Esophagus (tissue), 2 donors: Measurements from ENCODE around the gene MAGEF1. TPM values are rescaled to one million over a fixed set of nuclear protein-coding genes. Genes with fewer than 3 reads are reported as not detected.

ENCODE experiments used
- H3K27ac ChIP-seq, 2 donors: one replicate each; pipeline ENCODE4 v1.5.1; 2013; ENCODE audit warnings: low read depth in 2 of 2, mild to moderate bottlenecking in 2 of 2, inconsistent platforms in 1 of 2, low read length in 1 of 2, moderate library complexity in 1 of 2
- H3K27me3 ChIP-seq, 2 donors: one replicate each; pipeline ENCODE4 v1.6.1; 2013; ENCODE audit warnings: low read length in 2 of 2, control low read depth in 1 of 2, mild to moderate bottlenecking in 1 of 2; ENCODE audit not compliant: insufficient read depth in 2 of 2, control insufficient read depth in 1 of 2
- H3K36me3 ChIP-seq, 2 donors: one replicate each; pipeline ENCODE4 v1.6.1; 2013; ENCODE audit warnings: low read length in 1 of 2; ENCODE audit not compliant: control insufficient read depth in 2 of 2, insufficient read depth in 2 of 2
- H3K4me1 ChIP-seq, 2 donors: one replicate each; pipeline ENCODE4 v1.6.1; 2013; ENCODE audit warnings: low read length in 1 of 2; ENCODE audit not compliant: control insufficient read depth in 2 of 2, insufficient read depth in 2 of 2
- H3K4me3 ChIP-seq, 2 donors: one replicate each; pipeline ENCODE4 v1.5.1; 2013; ENCODE audit warnings: low read length in 2 of 2, mild to moderate bottlenecking in 2 of 2, low read depth in 1 of 2, moderate library complexity in 1 of 2
- H3K9me3 ChIP-seq, 2 donors: one replicate each; pipeline ENCODE4 v1.6.1; 2013; ENCODE audit warnings: mild to moderate bottlenecking in 2 of 2, low read depth in 1 of 2, low read length in 1 of 2, moderate library complexity in 1 of 2; ENCODE audit not compliant: control insufficient read depth in 2 of 2, insufficient read depth in 1 of 2
- WGBS, 2 donors: extraction: QIAGEN DNeasy Blood & Tissue Kit; methylation state at CpG; one replicate each; pipeline ENCODE4 v1.1.7; 2013; 5-methylcytosine and 5-hydroxymethylcytosine counted together
- polyA plus RNA-seq, 2 donors: library from polyadenylated mRNA; stranded (reverse); fragments of 200-250 nt; gene quantifications; one replicate each; pipeline ENCODE4 v1.2.3, GENCODE V29; 2013
- donor health status: healthy with polysubstance abuse.
- donor health status: Bipolar disorder and iron deficiency.

MAGEF1 gene
- polyA plus RNA-seq, 2 donors, result 25.7 to 27.2 TPM

GRCh38 chr3:184752361-184752760 lies 40.5 kb upstream of the MAGEF1 start:
- peaks cover 0 to 9% of the 10 kb centered on the region in 2 donors for H3K4me1 ChIP-seq
- no peak overlapping the region for H3K27ac ChIP-seq
- WGBS, 2 donors, result 77 to 83% methylated on average over 5 of the region's 5 CpGs
- H3K4me3 ChIP-seq, result no peak overlapping the region
- H3K27me3 ChIP-seq, result no peaks in the 10 kb centered on the region
- no peaks in the 10 kb centered on the region for H3K9me3 ChIP-seq
- H3K36me3 ChIP-seq, result no peaks in the 10 kb centered on the region

GRCh38 chr3:184751204-184752040 lies 39.6 kb upstream of the MAGEF1 start:
- no peak overlapping the region for H3K4me3 ChIP-seq
- no peak overlapping the region for H3K27ac ChIP-seq
- peaks cover 0 to 9% of the 10 kb centered on the region in 2 donors for H3K4me1 ChIP-seq
- 68 to 88% methylated on average over 10 of the region's 10 CpGs for WGBS, 2 donors
- no peaks in the 10 kb centered on the region for H3K36me3 ChIP-seq
- no peaks in the 10 kb centered on the region for H3K9me3 ChIP-seq
- H3K27me3 ChIP-seq, result no peaks in the 10 kb centered on the region

GRCh38 chr3:184750349-184751083 lies 38.7 kb upstream of the MAGEF1 start:
- no peak overlapping the region for H3K4me3 ChIP-seq
- 65 to 75% methylated on average over 18 of the region's 18 CpGs for WGBS, 2 donors
- peaks cover 0 to 5% of the 10 kb centered on the region in 2 donors for H3K4me1 ChIP-seq
- H3K27ac ChIP-seq, result no peak overlapping the region
- no peaks in the 10 kb centered on the region for H3K9me3 ChIP-seq
- H3K36me3 ChIP-seq, result no peaks in the 10 kb centered on the region
- H3K27me3 ChIP-seq, result no peaks in the 10 kb centered on the region

GRCh38 chr3:184749168-184749744 lies 37.4 kb upstream of the MAGEF1 start:
- Histone ChIP-seq H3K4me3 (no peak overlapping the region), H3K27ac (no peak overlapping the region), H3K36me3 (no peaks in the 10 kb centered on the region), H3K27me3 (no peaks in the 10 kb centered on the region), H3K4me1 (peaks cover 0 to 5% of the 10 kb centered on the region in 2 donors), H3K9me3 (no peaks in the 10 kb centered on the region)
- 87 to 93% methylated on average over 2 of the region's 2 CpGs for whole genome bisulfite sequencing, 2 donors

- no peak overlapping the region for H3K4me3 ChIP-seq
- peak overlapping the region; percentile 56 to 67 for H3K27ac ChIP-seq
- no peaks in the 10 kb centered on the region for H3K36me3 ChIP-seq
- peaks cover 0 to 5% of the 10 kb centered on the region in 2 donors for H3K4me1 ChIP-seq
- 54 to 59% methylated on average over 8 of the region's 8 CpGs for WGBS, 2 donors
- H3K9me3 ChIP-seq, result no peaks in the 10 kb centered on the region
- no peaks in the 10 kb centered on the region for H3K27me3 ChIP-seq
These were observed 36.6 kb upstream of the MAGEF1 start for GRCh38 chr3:184748219-184749135.

GRCh38 chr3:184746131-184747120 lies 34.6 kb upstream of the MAGEF1 start:
- Histone ChIP-seq H3K36me3 (no peaks in the 10 kb centered on the region), H3K27ac (no peak overlapping the region), H3K9me3 (no peaks in the 10 kb centered on the region), H3K4me3 (no peak overlapping the region), H3K27me3 (no peaks in the 10 kb centered on the region), H3K4me1 (peaks cover 0 to 5% of the 10 kb centered on the region in 2 donors)
- WGBS, 2 donors, result 88 to 91% methylated on average over 14 of the region's 14 CpGs

GRCh38 chr3:184745526-184745925 lies 33.7 kb upstream of the MAGEF1 start:
- Histone ChIP-seq H3K4me1 (peaks cover 4 to 12% of the 10 kb centered on the region in 2 donors), H3K27me3 (no peaks in the 10 kb centered on the region), H3K9me3 (no peaks in the 10 kb centered on the region), H3K4me3 (no peak overlapping the region), H3K27ac (no peak overlapping the region), H3K36me3 (no peaks in the 10 kb centered on the region)
- 82 to 89% methylated on average over 11 of the region's 11 CpGs for WGBS, 2 donors

GRCh38 chr3:184743248-184743647 lies 31.4 kb upstream of the MAGEF1 start:
- H3K36me3 ChIP-seq, result no peaks in the 10 kb centered on the region
- H3K4me1 ChIP-seq, result peaks cover 4 to 17% of the 10 kb centered on the region in 2 donors
- H3K9me3 ChIP-seq, result no peaks in the 10 kb centered on the region
- 83 to 90% methylated on average over 3 of the region's 3 CpGs for WGBS, 2 donors
- H3K4me3 ChIP-seq, result no peak overlapping the region
- no peaks in the 10 kb centered on the region for H3K27me3 ChIP-seq
- H3K27ac ChIP-seq, result no peak overlapping the region
